ENCODE results near the gene TLE4. TPM values are rescaled to one million over a fixed set of nuclear protein-coding genes. Genes with fewer than 3 reads are reported as not detected.
"Not testable (repeated sequence)": the region's sequence is repeated elsewhere in the genome, so short reads cannot be mapped to it uniquely, and the experiment has no call there.

The TLE4 gene
- total RNA-seq, 1 experiment from 2014 or later: 8.7 TPM

- no TSS peak for BruUV-seq (replicated peaks)
- H3K9me3 Mint-ChIP-seq (ENCODE audit: unreplicated experiment): no peaks in the 10 kb centered on the region
These were observed 36.2 kb upstream of the TLE4 start for GRCh38 chr9:79535534-79535933.

GRCh38 chr9:79537838-79538237, 33.9 kb upstream of the TLE4 start:
- Mint-ChIP-seq H3K9me3 (ENCODE audit: unreplicated experiment) (no peaks in the 10 kb centered on the region), H3K4me1 (ENCODE audit: insufficient read depth, unreplicated experiment) (no peaks in the 10 kb centered on the region), H3K36me3 (ENCODE audit: insufficient read depth, unreplicated experiment) (no peaks in the 10 kb centered on the region), H3K27ac (ENCODE audit: low read depth, unreplicated experiment) (no peak overlapping the region), H3K4me3 (ENCODE audit: unreplicated experiment) (no peak overlapping the region), H3K27me3 (ENCODE audit: insufficient read depth, unreplicated experiment) (no peaks in the 10 kb centered on the region)
- CTCF ChIA-PET: no interaction called here
- BruUV-seq (replicated peaks): no TSS peak
- POLR2A ChIA-PET: no interaction called here
- intact Hi-C loops (cut with micrococcal nuclease): no loop called here
- DNase-seq (ENCODE audit: unreplicated experiment): no peak
- no peak for TF ChIP-seq CTCF (IDR thresholded peaks at IDR 0.05; ENCODE audit: unreplicated experiment)

More at GRCh38 chr9:79535534-79535933, 36.2 kb upstream of the TLE4 start:
- intact Hi-C loops (cut with micrococcal nuclease): no loop called here
- DNase-seq (ENCODE audit: unreplicated experiment): no peak
- ChIA-PET CTCF (no interaction called here), POLR2A (no interaction called here)
- H3K27ac Mint-ChIP-seq (ENCODE audit: low read depth, unreplicated experiment): no peak overlapping the region
- no peaks in the 10 kb centered on the region for H3K4me1 Mint-ChIP-seq (ENCODE audit: insufficient read depth, unreplicated experiment)
- no peak for TF ChIP-seq CTCF (IDR thresholded peaks at IDR 0.05; ENCODE audit: unreplicated experiment)
- no peaks in the 10 kb centered on the region for H3K36me3 Mint-ChIP-seq (ENCODE audit: insufficient read depth, unreplicated experiment)
- H3K4me3 Mint-ChIP-seq (ENCODE audit: unreplicated experiment): no peak overlapping the region
- no peaks in the 10 kb centered on the region for H3K27me3 Mint-ChIP-seq (ENCODE audit: insufficient read depth, unreplicated experiment)

GRCh38 chr9:79542735-79543620, 28.8 kb upstream of the TLE4 start:
- no peaks in the 10 kb centered on the region for H3K36me3 Mint-ChIP-seq (ENCODE audit: insufficient read depth, unreplicated experiment)
- no peak for DNase-seq (ENCODE audit: unreplicated experiment)
- POLR2A ChIA-PET: interaction anchor here (1.1 kb wide), 1 partner anchor 25 kb away, joined by 3 read pairs; no protein-coding TSS in a partner anchor
- intact Hi-C loops (cut with micrococcal nuclease): no loop called here
- no peak overlapping the region for H3K27ac Mint-ChIP-seq (ENCODE audit: low read depth, unreplicated experiment)
- no TSS peak for BruUV-seq (replicated peaks)
- no peak overlapping the region for H3K4me3 Mint-ChIP-seq (ENCODE audit: unreplicated experiment)
- no peak for TF ChIP-seq CTCF (IDR thresholded peaks at IDR 0.05; ENCODE audit: unreplicated experiment)
- H3K4me1 Mint-ChIP-seq (ENCODE audit: insufficient read depth, unreplicated experiment): no peaks in the 10 kb centered on the region
- CTCF ChIA-PET: interaction anchor here (0.8 to 1.4 kb wide), 2 partner anchors 15 to 31 kb away, joined by 3 to 6 read pairs; no protein-coding TSS in a partner anchor
- no peaks in the 10 kb centered on the region for H3K27me3 Mint-ChIP-seq (ENCODE audit: insufficient read depth, unreplicated experiment)
- peaks cover 12% of the 10 kb centered on the region for H3K9me3 Mint-ChIP-seq (ENCODE audit: unreplicated experiment)

GRCh38 chr9:79544375-79544774, 27.4 kb upstream of the TLE4 start:
- BruUV-seq (replicated peaks); H3K27ac Mint-ChIP-seq (ENCODE audit: low read depth, unreplicated experiment); H3K36me3 Mint-ChIP-seq (ENCODE audit: insufficient read depth, unreplicated experiment); H3K4me1 Mint-ChIP-seq (ENCODE audit: insufficient read depth, unreplicated experiment); H3K27me3 Mint-ChIP-seq (ENCODE audit: insufficient read depth, unreplicated experiment); H3K4me3 Mint-ChIP-seq (ENCODE audit: unreplicated experiment); intact Hi-C loops (cut with micrococcal nuclease); DNase-seq (ENCODE audit: unreplicated experiment): not testable (repeated sequence)
- CTCF ChIA-PET: interaction anchor here (0.6 kb wide), 1 partner anchor 231 kb away, joined by 3 read pairs; no protein-coding TSS in a partner anchor
- peaks cover 12% of the 10 kb centered on the region for H3K9me3 Mint-ChIP-seq (ENCODE audit: unreplicated experiment)
- POLR2A ChIA-PET: interaction anchor here (1.0 kb wide), 1 partner anchor 53 kb away, joined by 4 read pairs; no protein-coding TSS in a partner anchor
